Activated CD8-positive, alpha-beta memory T cell treated with anti-CD3 and anti-CD28 coated beads for 24 hours (primary cell): ENCODE data around the gene AJAP1.
"Not testable (repeated sequence)": the region's sequence is repeated elsewhere in the genome, so short reads cannot be mapped to it uniquely, and the experiment has no call there.

Experiments used
- DNase-seq: peaks from one replicate; pipeline ENCODE4 v3.0.0-alpha.2; 2020

AJAP1 gene

DNA sequence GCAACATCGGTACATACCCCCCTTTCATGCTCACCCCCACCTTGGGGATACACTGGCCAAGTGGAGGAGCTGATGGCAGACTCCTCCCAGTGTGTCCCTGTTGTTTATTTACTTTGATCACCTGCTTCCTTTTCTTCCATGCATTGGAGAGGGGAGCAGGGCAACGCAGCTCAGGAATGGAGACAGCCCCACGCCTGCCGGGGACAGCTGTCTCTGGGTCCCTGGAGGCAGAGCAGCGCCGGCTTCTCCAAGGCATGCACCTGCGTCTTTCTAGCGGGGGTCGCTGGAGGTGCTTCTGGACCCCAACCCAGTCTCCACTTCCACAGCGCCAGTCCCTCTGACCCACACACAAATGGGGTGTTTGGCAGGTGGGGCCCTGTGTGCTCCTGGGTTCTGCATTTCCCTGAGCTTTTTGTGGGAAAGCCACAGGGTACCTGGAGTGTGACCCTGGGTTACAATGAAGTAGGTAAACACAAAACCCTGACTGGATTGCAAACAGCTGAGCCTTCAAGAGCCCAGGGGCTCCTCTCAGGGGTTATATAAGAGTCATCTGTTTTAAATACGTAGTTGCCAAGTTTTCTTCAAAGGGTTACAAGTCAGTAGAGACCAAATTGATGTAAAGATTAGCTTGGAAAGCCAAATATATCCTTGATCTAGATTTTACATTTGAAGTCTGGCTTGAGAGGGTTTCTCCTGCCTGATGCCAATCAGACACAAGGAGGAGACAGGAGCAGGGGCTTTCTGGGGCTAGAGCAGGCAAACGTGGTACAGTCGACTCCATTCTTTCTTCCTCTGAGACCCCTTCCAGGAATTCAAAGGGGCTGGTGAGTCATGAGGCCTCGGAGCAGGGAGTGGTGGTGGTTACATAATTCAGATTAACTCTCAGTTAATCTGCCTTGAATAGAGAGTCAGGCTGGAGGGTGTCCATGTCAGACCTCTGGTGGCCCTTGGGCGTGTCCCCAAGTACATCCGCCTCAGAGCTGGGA is 4.5 kb downstream of the AJAP1 start:
- DNase-seq, result no peak

DNA sequence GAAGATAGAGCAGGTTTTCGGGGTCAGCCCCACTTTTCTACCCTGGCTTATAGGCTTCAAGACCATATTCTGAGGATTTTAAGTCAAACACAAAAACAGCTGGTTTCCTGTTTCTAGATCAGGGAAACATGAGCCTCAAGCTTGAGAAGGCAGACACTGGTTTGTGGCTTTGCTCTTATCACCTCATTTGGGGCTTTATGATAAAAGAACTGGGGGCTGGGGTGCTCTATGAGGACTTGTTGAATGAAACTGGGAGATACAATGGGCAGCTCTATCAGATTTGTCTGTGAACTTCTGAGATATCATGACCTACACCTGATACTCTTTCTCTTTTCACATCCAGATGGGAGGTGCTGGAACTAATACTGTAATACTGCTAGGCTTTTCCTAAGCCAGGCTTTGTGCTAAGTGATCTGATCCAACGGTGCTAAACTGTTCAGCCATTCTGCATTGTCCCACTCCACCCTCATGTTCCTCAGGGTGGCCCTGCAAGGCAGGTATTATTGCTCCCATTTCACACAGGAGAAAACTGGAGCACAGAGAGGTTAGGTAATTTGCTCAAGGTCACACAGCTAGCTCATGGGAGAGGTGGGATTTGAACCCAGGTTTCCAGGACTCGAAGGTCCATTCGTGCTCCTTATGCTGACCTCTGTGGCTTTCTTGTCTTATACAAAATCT is 6.6 kb downstream of the AJAP1 start:
- no peak for DNase-seq

DNA sequence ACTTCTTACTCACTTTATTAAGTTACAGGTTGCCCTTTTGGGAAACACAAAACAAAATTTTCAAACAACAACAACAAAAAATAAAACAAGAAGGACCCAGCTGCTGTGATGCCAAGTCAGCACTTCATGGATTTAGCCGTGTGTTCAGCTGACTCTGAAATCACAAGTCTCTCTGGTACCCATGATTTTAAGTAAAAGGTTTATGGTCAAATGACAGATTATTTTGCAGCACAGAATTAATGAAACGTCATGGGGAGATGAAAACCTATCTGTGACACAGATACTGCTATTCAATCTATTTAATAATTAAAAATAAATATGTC is 7.1 kb downstream of the AJAP1 start:
- no peak for DNase-seq

DNA sequence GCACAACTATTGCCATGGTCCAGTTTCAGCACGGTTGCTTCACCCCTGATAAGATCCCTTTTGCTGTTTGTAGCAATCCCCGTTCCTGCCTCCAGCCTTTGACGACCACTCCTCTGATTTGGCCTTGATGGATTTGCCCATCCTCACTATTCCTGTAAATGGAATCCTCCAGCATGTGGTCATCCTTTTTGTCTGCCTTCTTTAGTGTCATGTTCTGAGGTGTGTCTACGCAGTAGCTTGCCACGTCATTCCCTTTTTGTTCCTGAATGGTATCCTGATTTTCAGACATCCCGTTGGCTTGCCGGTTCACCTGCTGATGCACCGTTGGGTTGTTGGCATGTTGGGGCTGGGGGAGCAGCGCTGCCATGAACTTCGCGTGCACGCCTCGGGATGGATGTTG is 7.8 kb downstream of the AJAP1 start:
- no peak for DNase-seq

DNA sequence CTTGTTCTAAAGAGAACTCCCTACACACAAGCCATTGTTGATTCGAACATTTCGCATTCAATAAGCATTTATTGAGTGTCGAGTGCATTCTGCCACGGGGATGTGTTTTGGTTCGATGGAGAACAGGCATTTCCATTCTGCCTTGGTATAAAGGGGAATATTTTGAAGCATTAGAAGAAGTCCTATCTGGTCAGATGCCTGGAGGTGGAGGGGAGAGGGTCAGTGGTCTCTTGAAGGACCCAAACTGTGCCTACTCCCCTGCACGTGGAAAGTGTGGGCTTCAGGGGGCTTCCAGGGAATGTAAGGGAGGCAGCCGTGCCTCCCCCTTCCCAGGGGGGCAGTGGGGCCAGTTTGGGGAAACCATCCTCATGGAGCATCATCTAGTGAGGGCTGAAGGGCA is 8.3 kb downstream of the AJAP1 start:
- DNase-seq, result no peak

DNA sequence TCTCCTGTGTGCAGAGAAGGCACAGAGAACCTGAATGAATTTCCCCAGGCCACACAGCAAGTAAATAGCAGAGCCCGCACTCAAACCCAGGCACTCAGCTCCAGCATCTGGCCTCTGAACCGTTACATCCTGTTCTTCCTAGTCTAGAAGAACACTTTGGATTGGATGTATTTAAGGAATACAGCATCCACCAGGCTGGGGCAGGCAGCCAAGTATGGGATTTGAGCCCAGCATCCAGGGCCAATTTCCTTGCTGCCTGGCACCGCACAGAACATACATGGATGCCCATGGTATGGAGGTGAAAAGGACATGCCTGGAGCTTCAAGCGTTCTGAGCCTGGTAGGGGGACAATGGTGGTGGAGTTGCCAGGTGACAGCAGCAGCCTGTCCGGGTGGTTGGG is 9.7 kb downstream of the AJAP1 start:
- DNase-seq, result no peak

DNA sequence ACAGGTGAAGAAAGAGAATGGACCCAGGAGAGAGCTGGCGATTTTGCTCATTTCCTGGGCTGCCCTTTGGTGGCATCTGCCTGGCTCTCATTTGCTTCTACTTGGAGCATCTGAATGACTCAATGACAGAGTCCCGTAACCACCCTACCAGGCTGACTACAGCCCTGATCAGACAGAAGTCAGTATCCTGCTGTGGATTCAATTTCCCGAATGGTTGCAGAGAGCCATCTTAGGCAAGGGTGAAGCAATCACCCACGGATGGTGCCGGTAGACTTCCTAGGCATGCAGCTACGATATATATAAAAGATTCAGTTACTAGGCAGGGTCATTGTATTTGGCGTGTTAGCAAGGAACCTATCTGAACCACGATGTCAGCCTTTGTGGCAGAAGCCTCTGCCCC is 10.2 kb downstream of the AJAP1 start:
- DNase-seq, result no peak

DNA sequence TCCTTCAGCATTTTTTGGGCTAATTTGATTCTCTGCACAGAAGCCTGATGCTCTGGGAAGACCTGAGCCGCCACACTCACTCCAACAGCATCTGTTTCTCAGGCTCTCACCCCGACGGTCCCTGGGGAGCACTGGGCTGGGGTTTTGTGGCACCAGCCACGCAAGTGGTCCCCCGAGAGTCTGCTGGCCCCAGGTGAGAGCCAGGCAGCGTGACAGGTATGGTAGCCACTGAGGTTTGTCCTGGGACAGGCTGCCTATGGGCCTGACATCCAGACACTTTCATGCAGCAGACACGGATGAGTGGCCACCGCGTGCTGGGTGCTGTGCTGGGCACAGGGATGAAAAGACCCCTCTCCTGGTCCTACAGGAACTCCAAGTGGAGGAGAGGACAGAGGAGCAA is 11.0 kb downstream of the AJAP1 start:
- DNase-seq, result no peak

DNA sequence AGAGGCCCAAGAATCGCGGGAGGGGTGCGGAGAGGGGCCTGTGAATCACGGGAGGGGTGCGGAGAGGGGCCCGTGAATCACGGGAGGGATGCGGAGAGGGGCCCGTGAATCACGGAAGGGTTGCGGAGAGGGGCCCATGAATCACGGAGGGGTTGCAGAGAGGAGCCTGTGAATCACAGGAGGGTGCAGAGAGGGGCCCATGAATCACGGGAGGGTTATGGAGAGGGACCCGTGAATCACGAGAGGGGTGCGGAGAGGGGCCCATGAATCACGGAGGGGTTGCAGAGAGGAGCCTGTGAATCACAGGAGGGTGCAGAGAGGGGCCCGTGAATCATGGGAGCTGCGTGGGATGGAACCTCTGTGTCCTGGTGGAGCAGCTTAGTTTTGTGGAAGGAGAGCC is 12.3 kb downstream of the AJAP1 start:
- not testable (repeated sequence) for DNase-seq

DNA sequence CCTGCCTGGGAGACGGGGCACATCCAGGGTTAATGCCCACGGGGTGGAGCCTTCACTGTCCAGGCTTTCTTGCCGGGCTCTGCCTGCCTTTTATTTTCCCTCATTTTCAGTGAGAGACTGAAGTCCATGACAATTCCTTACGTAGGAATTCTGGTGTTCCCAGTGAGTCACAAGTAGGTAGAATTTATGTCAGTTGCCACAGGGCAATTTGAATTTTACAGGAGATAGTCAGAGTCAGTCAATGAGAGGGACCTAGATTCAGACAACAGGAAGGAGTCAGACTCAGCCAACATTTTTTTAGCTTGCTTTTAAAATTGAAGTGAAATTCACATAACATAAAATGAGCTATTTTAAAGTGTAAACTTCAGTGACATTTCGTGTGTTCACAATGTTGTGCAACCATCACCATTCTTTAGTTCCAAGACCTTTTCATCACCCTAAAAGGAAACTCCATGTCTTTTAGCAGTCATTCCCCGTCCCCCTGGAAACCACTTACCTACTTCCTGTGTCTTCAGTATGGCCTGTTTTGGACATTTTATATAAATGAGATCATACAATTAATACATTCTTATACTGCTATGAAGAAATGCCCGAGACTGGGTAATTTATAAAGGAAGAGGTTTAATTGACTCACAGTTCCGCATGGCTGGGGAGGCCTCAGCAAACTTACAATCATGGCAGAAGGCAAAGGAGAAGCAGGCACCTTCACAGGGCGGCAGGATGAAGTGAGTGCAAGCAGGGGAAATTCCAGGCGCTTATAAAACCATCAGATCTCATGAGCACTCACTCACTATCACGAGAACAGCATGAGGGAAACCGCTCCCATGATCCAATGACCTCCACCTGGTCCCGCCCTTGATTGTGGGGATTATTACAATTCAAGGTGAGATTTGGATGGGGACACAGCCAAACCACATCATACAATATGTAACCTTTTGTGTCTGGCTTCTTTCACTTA is 14.6 kb downstream of the AJAP1 start:
- no peak for DNase-seq

DNA sequence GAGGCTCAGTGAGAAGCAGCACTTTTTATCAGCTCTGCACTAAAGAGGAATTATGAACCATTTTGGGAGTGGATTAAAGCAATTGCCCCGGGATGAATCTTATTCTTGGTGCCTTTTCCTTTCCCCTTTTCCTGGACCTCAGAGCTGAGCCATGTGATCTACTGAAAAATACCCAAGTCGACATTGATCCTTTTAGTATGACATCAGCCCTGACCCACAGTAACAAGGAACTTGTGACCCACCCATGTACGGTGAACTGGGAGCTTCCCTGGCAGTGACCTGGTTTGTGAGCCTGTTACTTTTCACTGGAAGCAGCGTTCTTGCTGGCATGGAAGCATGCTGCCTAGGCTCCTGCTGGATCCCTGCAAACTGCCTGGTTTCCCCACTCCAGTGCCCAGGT is 15.9 kb downstream of the AJAP1 start:
- DNase-seq, result no peak

DNA sequence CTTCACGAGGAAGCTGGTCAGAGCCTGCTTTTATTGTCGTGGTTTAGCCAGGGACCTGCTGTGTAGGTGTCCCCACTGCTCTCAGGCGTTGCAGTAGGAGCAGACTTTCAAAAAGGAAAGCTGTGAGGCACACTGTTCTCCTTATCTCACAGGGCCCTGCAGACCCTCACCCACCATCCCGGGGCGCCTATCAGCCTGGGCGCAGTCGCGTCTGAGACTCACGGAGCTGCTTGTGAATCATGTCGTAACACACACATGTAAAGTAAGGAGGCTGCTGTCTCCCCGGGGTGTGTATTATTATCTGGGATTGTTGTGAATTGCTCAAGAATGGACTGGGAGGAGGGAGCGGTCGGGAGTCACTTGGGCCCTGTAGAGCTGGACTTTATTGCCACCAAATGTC is 17.4 kb downstream of the AJAP1 start:
- no peak for DNase-seq

DNA sequence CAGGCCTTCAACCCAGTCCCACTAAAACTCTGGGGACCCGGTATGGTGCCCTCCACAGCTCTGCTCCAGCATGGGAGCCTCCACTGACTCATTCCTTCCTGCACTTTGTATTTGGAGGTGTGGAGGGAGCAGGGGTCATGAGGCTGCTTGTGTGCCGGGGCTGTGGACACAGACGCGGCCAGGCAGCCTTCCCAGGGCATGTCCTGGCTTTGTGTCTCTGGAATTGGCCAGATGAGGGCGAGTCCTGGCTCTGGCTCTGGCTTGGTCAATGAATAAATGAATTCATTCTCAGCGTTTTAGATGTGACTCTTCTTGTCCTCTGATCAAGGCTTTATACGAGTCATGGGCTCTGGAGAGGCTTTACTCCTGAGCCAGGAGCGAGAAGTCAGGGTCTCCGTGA is 19.1 kb downstream of the AJAP1 start:
- DNase-seq, result no peak

DNA sequence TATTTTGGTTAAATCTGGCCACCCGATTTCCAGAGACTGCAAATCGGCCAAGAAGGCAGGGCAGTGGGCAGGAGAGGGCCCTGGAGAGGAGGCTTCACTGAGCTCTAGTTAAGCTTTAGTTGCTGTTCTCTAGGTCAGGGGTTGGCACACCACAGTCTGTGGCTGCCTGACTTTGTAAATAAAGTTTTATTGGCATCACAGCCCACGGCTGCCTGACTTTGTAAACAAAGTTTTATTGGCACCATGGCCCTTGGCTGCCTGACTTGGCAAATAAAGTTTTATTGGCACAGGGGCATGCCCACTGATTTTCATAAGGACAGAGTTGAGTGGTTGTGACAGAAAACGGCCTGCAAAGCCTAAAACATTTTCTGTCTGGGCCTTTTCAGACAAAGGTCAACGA is 19.7 kb downstream of the AJAP1 start:
- no peak for DNase-seq

DNA sequence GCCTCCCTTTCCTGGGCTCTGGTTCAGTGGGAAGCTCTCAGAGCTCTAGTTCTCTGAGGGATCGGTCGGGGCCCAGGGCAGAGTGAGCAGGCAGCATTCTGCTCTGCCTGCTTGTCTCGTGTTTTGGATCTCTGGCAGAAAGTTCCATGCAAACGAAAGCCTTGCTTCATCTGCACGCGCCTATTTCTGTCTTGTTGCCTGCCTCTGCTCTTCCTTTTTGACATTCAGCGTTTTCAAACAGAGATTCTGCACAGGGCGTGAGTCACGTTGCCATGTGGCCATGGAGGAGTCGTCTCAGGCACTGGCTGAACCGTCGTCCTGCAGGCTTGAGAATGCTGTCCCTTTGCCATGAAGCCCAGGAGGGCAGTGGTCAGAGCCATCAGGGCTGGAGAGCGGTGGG is 20.3 kb downstream of the AJAP1 start:
- no peak for DNase-seq

DNA sequence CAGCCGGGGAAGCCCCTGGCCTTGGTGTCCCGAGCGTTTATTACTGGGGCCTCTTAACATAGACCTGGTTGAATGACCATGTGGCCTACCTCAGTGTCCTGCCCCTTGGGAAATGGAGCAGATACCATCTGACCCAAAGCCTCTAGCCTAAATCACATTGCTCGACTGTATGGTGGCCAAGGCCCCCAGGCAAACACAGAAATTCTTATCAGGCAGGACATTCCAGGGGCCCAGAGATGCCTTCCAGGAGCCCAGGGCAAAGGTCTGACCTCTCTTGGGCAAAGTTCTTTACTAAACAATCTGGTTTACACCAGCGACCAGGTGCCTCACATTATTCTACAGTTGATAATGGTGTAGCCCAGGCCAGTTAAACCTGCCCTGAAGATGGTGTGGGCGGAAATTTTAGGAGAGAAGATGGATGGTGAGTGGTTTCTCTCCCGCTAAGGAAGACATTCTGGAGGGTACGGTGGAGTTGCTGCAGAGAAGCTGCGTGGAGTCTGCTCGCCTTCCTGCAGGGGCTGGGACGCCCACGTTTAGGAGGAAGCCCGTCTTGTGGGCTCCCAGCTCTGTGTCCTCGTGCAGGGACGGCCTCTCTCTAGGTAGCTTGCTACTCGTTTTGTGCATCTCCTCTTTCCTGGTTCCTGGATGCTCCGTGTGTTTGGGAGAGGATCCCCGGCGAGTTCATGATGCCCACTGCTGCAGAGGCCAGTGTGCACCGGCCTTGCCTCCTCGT is 21.2 kb downstream of the AJAP1 start:
- DNase-seq, result no peak

DNA sequence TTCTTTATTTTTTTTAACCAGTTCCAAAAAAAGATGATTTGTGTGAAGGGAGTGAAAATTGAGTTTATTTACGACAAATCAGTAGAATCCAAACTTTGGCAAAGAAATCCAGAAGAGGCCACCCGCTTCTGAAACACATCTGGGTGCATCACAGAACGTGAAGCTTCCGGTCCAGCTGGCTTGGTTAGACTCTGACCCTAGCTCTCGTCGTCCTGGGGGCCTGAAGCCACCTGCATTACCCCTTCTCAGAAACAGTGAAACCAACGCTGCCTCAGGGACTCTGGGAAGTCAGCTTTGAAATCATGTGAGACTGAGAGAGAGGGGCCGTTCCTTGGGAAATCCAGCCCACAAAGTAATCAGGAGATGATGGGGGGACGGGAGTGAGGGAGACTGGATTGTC is 21.8 kb downstream of the AJAP1 start:
- DNase-seq, result no peak

DNA sequence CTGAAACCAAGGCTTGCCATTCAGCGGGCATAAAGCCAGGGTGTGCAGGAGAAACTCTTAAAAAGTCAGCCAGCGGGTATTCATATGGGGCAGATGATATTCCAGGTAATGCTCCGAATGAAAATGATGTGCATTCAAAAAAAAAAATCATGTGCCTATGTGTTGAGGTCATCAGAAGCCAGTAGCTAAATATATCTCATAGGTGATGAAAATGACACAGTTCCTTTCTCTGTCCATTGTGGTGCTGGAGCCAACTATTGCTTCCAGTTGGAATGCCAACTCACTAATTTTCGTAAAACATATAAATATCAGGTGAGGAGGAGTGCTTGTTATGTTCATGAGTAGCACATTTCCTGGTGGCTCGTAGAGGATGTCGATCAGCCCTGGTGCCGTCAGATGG is 23.2 kb downstream of the AJAP1 start:
- no peak for DNase-seq

DNA sequence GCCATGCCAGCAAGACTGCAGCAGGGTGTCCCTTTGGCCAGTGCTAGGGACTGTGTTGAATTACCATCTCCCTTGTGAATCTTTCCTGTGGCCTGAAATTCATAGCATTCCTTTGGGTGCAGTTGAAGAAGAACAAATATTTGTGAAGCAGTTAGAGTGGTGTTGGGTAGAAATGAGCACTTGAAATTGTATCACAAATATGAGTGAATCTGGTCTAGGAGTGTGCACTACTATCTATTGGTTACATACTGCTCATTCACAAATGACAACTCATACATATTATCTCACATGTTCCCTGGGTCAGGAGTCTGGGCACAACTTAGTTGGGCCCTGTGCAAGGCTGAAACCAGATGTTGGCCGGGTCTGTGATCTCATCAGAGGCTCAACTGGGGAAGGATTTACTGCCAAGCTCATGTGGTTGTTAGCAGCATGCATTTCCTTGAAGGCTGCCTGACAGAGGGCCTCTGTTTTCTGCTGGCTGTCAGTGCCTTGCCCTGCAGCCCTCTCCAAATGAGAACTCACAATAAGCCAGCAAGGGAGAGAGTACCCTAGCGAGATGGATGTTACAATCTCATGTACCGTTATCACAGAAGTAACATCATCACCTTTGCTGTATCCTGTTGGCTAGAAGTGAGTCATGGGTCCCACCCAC is 23.8 kb downstream of the AJAP1 start:
- DNase-seq, result no peak

DNA sequence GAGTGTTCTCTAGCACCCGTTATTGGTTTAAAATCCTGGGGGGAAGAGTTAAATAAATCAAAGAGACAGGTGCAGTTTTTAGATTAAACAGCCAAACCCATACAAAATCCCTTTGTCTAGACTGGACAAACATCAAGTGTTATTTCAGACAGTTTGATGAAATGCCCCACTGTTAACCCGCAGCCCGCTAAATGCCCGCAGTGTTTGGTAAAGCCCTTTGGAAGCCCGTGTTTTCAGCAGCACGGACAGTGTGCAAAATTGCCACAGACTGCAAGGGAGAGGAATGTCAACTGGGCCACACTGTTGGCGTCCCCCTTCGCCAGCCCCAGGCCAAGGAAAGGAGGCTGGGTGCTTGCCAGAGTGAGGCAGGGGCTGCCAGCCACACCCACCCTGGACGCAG is 26.6 kb downstream of the AJAP1 start:
- no peak for DNase-seq

DNA sequence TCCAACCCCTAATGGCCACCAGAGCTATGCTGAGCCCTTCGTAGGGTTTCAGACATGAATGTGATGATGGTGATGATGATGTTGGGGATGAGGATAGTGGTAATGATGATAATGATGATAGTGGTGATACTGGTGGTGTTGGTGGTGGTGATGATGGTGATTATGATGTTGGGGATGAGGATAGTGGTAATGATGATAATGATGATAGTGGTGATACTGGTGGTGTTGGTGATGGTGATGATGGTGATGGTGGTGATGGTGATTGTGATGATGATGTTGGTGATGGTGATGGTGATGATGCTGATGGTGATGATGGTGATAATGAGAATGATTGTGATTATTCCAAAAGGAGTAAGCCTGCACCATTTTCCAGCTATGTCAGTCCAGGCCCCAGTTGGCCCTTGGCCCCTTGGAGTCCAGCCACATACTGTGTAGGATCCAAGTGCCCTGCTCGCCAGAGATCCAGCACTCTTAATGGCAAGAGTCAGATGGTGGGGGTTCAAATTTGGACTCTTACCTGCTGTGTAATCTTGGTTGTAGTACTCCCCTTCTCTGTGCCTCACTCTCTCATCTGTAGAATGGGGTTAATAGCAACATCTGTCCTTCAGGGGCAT is 28.3 kb downstream of the AJAP1 start:
- DNase-seq, result no peak

DNA sequence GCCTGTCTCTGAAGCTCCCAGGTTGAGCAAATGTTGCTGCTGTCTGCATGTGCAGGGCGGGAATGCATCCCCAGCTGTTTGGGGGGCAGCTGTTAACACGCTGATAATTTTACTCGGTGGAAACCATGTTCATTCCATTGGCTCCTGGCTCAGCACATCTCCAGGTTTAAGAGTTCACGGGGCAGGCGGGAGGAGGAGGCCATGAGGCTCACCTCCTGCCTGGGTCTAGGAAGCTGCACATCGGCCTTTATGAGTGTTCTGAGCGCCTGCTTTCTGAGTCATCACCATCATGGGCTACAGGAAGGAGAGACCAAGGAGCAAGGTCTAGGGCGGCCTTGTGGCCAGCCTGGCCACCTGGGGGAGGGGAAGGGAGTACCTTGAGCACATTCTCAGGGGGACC is 29.7 kb downstream of the AJAP1 start:
- no peak for DNase-seq
